ENCODE results near the gene DHX38. TPM values are rescaled to one million over a fixed set of nuclear protein-coding genes. Genes with fewer than 3 reads are reported as not detected.

DHX38 gene
- total and polyA plus RNA-seq, 2 donors from 2014 or later: 23.3 to 60.9 TPM

GRCh38 chr16:72132726-72133125 lies 39.1 kb downstream of the DHX38 start:
- no peaks in the 10 kb centered on the region for H3K9me3 ChIP-seq (ENCODE audit: control insufficient read depth in 2 of 3, insufficient read depth in 1 of 3, low read length in 3 of 3)
- DNase-seq (no peak), FAIRE-seq (no peak)
- intact Hi-C loops (cut with DNase I): no loop called here
- H3K4me3 ChIP-seq (ENCODE audit: low read length in 3 of 3): no peak overlapping the region
- no peak overlapping the region for H3K27ac ChIP-seq (ENCODE audit: low read depth in 2 of 2, low read length in 2 of 2)
- no peaks in the 10 kb centered on the region for H3K27me3 ChIP-seq (ENCODE audit: control insufficient read depth, insufficient read depth, low read length)
- no peaks in the 10 kb centered on the region for H3K36me3 ChIP-seq (ENCODE audit: control insufficient read depth in 2 of 3, insufficient read depth in 3 of 3, low read length in 3 of 3)
- no peak overlapping the region for H3K9ac ChIP-seq (ENCODE audit: low read length in 3 of 3)
- TF ChIP-seq, protein P1, sequence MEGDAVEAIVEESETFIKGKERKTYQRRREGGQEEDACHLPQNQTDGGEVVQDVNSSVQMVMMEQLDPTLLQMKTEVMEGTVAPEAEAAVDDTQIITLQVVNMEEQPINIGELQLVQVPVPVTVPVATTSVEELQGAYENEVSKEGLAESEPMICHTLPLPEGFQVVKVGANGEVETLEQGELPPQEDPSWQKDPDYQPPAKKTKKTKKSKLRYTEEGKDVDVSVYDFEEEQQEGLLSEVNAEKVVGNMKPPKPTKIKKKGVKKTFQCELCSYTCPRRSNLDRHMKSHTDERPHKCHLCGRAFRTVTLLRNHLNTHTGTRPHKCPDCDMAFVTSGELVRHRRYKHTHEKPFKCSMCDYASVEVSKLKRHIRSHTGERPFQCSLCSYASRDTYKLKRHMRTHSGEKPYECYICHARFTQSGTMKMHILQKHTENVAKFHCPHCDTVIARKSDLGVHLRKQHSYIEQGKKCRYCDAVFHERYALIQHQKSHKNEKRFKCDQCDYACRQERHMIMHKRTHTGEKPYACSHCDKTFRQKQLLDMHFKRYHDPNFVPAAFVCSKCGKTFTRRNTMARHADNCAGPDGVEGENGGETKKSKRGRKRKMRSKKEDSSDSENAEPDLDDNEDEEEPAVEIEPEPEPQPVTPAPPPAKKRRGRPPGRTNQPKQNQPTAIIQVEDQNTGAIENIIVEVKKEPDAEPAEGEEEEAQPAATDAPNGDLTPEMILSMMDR (IDR thresholded peaks at IDR 0.05; ENCODE audit: borderline replicate concordance, extremely low read depth, insufficient read depth): no peak
- no peaks in the 10 kb centered on the region for H3K4me1 ChIP-seq (ENCODE audit: control insufficient read depth in 2 of 3, insufficient read depth in 2 of 3, low read depth in 1 of 3, low read length in 3 of 3)

GRCh38 chr16:72134507-72134906 lies 40.9 kb downstream of the DHX38 start:
- H3K4me3 ChIP-seq (ENCODE audit: low read length in 3 of 3): no peak overlapping the region
- no peaks in the 10 kb centered on the region for H3K9me3 ChIP-seq (ENCODE audit: control insufficient read depth in 2 of 3, insufficient read depth in 1 of 3, low read length in 3 of 3)
- H3K27ac ChIP-seq (ENCODE audit: low read depth in 2 of 2, low read length in 2 of 2): no peak overlapping the region
- no peaks in the 10 kb centered on the region for H3K4me1 ChIP-seq (ENCODE audit: control insufficient read depth in 2 of 3, insufficient read depth in 2 of 3, low read depth in 1 of 3, low read length in 3 of 3)
- H3K9ac ChIP-seq (ENCODE audit: low read length in 3 of 3): no peak overlapping the region
- H3K27me3 ChIP-seq (ENCODE audit: control insufficient read depth, insufficient read depth, low read length): no peaks in the 10 kb centered on the region
- intact Hi-C loops (cut with DNase I): no loop called here
- FAIRE-seq (no peak), DNase-seq (no peak)
- TF ChIP-seq, protein P1 (IDR thresholded peaks at IDR 0.05; ENCODE audit: borderline replicate concordance, extremely low read depth, insufficient read depth): no peak
- no peaks in the 10 kb centered on the region for H3K36me3 ChIP-seq (ENCODE audit: control insufficient read depth in 2 of 3, insufficient read depth in 3 of 3, low read length in 3 of 3)

GRCh38 chr16:72137380-72138063 lies 43.9 kb downstream of the DHX38 start:
- Histone ChIP-seq H3K27ac (ENCODE audit: low read depth in 2 of 2, low read length in 2 of 2) (no peak overlapping the region), H3K4me3 (ENCODE audit: low read length in 3 of 3) (no peak overlapping the region), H3K27me3 (ENCODE audit: control insufficient read depth, insufficient read depth, low read length) (no peaks in the 10 kb centered on the region), H3K9me3 (ENCODE audit: control insufficient read depth in 2 of 3, insufficient read depth in 1 of 3, low read length in 3 of 3) (no peaks in the 10 kb centered on the region), H3K9ac (ENCODE audit: low read length in 3 of 3) (no peak overlapping the region), H3K4me1 (ENCODE audit: control insufficient read depth in 2 of 3, insufficient read depth in 2 of 3, low read depth in 1 of 3, low read length in 3 of 3) (no peaks in the 10 kb centered on the region), H3K36me3 (ENCODE audit: control insufficient read depth in 2 of 3, insufficient read depth in 3 of 3, low read length in 3 of 3) (no peaks in the 10 kb centered on the region)
- DNase-seq (no peak), FAIRE-seq (no peak)
- TF ChIP-seq, protein P1 (IDR thresholded peaks at IDR 0.05; ENCODE audit: borderline replicate concordance, extremely low read depth, insufficient read depth): no peak
- intact Hi-C loops (cut with DNase I): no loop called here

Measured in kidney (tissue), 14 donors.